AG10803 (cell line): ENCODE results near the gene ABCF2.

Source experiments
- DNase-seq: peaks from one replicate; pipeline ENCODE4 v3.0.0; 2010; ENCODE audit warnings: low read depth
- H3K4me3 ChIP-seq: 2 replicates; pipeline ENCODE4 v1.5.1; 2011; ENCODE audit warnings: mild to moderate bottlenecking, low read length, control low read depth
- CTCF ChIP-seq: conservative IDR thresholded peaks from 2 replicates; pipeline ENCODE4 v1.5.1; 2011; ENCODE audit warnings: mild to moderate bottlenecking, low read length, control low read depth, inconsistent platforms

ABCF2 gene

GRCh38 chr7:151212626-151213025 lies 14.4 kb downstream of the ABCF2 start:
- H3K4me3 ChIP-seq, result no peak overlapping the region
- no peak for TF ChIP-seq CTCF
- DNase-seq, result no peak

DNA sequence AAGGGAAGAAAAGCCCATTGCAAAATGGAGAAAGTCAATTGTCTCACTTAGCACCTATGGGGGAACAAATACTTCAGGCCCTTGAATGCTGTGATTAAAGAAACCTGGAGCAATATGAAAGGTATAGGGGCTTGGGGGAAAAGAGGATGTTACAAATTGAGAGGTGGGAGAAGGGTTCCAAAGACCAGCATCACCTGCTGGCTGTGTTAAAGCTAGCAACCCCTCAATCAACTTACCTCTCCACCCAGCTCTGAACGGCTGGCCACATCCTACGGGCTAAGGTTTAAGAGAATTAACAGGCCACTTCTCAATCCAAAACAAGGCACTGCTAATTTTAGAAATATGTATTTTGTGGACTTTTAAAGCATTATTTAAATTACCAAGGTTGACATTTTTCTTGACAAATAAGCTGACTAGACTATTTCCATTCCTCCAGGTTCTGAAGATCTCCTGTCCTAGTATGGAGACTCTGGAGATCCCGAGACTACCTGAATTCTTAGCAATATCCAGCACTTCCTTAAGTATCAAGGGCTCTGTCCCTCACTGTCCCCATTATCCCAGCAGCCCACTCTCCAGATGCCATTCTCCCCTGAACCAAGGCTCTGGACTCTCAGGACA lies 15.7 kb downstream of the ABCF2 start:
- H3K4me3 ChIP-seq, result no peak overlapping the region
- no peak for TF ChIP-seq CTCF
- no peak for DNase-seq

- TF ChIP-seq CTCF, result no peak
- no peak for DNase-seq
- H3K4me3 ChIP-seq, result no peak within 1 kb of the TSS
Observed at GRCh38 chr7:151210087-151210854, 16.7 kb downstream of the ABCF2 start, which contains the start of gene H2BK1. Gene H2BK1, minus strand, starts transcription at chr7:151210488. Its CDS starts 170 bp downstream, at chr7:151210318.

DNA sequence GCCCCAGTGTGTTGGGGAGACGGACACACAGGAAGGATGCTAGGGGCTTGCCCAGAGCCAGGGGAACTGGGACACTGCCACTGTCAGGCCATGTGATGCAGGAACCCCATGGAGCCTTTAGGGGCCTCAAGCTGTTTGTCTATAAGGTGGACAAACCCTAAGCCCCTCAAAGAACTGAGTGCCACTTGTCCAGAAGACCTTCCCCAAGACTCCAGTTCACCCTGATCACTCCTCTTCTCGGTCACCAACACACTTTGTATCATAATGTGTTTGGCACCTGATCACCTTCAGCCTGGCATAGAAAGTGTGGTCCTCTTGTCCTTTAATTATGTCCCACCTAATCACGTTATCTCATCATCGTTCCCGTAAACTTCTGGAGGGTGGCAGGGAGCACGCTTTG lies 17.4 kb downstream of the ABCF2 start:
- DNase-seq, result no peak
- no peak overlapping the region for H3K4me3 ChIP-seq
- TF ChIP-seq CTCF, result no peak

DNA sequence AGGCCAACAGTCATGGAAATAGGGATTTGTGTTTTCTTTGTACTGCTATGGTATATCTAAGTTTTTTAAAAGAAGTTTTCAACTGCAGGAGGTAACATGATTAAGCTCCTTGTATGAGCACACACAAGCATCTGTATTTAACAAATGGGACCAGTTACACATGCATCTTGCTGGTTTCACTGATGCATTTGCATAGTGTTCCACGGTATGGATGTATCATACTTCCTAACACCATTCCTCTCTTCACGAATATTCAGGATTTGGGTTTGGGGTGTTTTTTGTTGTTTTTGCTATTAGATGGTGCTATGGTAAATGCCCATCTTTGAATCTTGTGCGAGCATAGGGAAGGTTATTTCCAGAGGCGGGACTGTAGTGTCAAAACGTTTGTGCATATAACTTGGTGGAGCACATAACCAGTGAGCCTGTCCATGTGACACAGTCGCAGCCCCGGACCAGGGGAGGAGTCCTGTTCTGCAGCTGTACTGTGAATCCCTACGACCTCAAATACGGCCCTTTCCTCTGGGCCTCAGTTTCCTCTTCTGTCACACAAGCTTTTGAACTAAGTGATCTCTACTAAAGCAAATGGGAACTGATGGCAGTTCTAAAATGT lies 18.6 kb downstream of the ABCF2 start:
- DNase-seq, result no peak
- TF ChIP-seq CTCF, result no peak
- H3K4me3 ChIP-seq, result no peak overlapping the region

DNA sequence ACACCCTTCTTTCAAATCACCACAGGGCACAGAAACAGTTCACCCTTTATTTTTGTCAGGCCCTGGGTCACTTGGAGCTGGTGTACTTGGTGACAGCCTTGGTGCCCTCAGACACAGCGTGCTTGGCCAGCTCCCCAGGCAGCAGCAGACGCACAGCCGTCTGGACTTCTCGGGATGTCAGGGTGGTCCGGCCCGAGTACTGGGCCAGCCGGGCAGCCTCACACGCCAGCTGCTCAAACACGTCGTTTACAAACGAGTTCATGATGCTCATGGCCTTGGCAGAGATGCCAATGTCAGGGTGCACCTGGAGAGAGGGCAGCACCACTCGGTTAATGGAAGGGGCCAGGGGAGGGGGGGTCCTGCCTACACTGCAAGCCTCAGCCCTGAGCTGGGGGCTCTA lies 19.2 kb downstream of the ABCF2 start:
- TF ChIP-seq CTCF, result no peak
- no peak for DNase-seq
- H3K4me3 ChIP-seq, result no peak overlapping the region
